Muscle of back (tissue), 11 donors: ENCODE data around the gene ELF5. TPM values are rescaled to one million over a fixed set of nuclear protein-coding genes. Genes with fewer than 3 reads are reported as not detected.

Experiments
- DNase-seq, 3 donors: peaks; one replicate each; pipeline versions ENCODE4 v3.0.0 to v3.0.0-alpha.2; 2013
- polyA plus RNA-seq, 10 donors: library from polyadenylated mRNA; unstranded; fragments of 120-200 nt; gene quantifications; one replicate each; pipeline ENCODE4 v1.2.1, GENCODE V29; 2013; ENCODE audit not compliant: insufficient read length in 10 of 10

ELF5 gene
- polyA plus RNA-seq, 10 donors = 3.5 to 9.4 TPM; not detected in 8

GRCh38 chr11:34522188-34522587 is 8.6 kb upstream of the ELF5 start:
- no peak for DNase-seq

- DNase-seq = no peak
Observed at GRCh38 chr11:34521265-34521664, 7.7 kb upstream of the ELF5 start.

- DNase-seq = no peak
Observed at GRCh38 chr11:34519595-34520235, 6.1 kb upstream of the ELF5 start.

GRCh38 chr11:34516247-34517040 is 2.9 kb upstream of the ELF5 start:
- no peak for DNase-seq

GRCh38 chr11:34514597-34514996 is 1.0 kb upstream of the ELF5 start:
- DNase-seq = no peak

GRCh38 chr11:34512840-34513681 is 533 bp downstream of the ELF5 start:
- peak; percentile 7 to 18 (median 14) for DNase-seq

- DNase-seq = no peak
Observed at GRCh38 chr11:34510673-34511072, 2.9 kb downstream of the ELF5 start.

- no peak for DNase-seq
Observed at GRCh38 chr11:34510218-34510617, 3.4 kb downstream of the ELF5 start.

GRCh38 chr11:34509336-34509876 is 4.2 kb downstream of the ELF5 start:
- no peak for DNase-seq

- no peak for DNase-seq
Observed at GRCh38 chr11:34508524-34508923, 5.1 kb downstream of the ELF5 start.

- DNase-seq = no peak
Observed at GRCh38 chr11:34507610-34508009, 6.0 kb downstream of the ELF5 start.

- no peak for DNase-seq
Observed at GRCh38 chr11:34507156-34507555, 6.4 kb downstream of the ELF5 start.

- no peak for DNase-seq
Observed at GRCh38 chr11:34505874-34506273, 7.7 kb downstream of the ELF5 start.

- DNase-seq = no peak
Observed at GRCh38 chr11:34502949-34503348, 10.6 kb downstream of the ELF5 start.

- DNase-seq = no peak
Observed at GRCh38 chr11:34501949-34502348, 11.6 kb downstream of the ELF5 start.

- DNase-seq = peak; percentile 33 to 55 (median 46)
Observed at GRCh38 chr11:34501500-34501899, 12.1 kb downstream of the ELF5 start.

- DNase-seq = no peak
Observed at GRCh38 chr11:34499719-34500500, 13.7 kb downstream of the ELF5 start.

- DNase-seq = no peak
Observed at GRCh38 chr11:34495724-34496377, 17.7 kb downstream of the ELF5 start.

GRCh38 chr11:34495239-34495723 is 18.3 kb downstream of the ELF5 start:
- no peak for DNase-seq

GRCh38 chr11:34493926-34494595 is 19.5 kb downstream of the ELF5 start:
- DNase-seq = no peak
